ENCODE results near the gene TWSG1.

- TF ChIP-seq ZNF416 (CRISPR knock-in tag; IDR thresholded peaks at IDR 0.05) (no peak), ZBTB43 (CRISPR knock-in tag; IDR thresholded peaks at IDR 0.05) (no peak), MAX (CRISPR knock-in tag; IDR thresholded peaks at IDR 0.05) (no peak), CDX4 (CRISPR knock-in tag; IDR thresholded peaks at IDR 0.05; ENCODE audit: borderline replicate concordance) (no peak), KAT7 (CRISPR knock-in tag; IDR thresholded peaks at IDR 0.05; ENCODE audit: borderline replicate concordance) (no peak), SP1 (CRISPR knock-in tag; conservative IDR thresholded peaks at IDR 0.05) (no peak), ZNF532 (CRISPR knock-in tag; IDR thresholded peaks at IDR 0.05; ENCODE audit: borderline replicate concordance) (no peak), E2F1 (CRISPR knock-in tag; IDR thresholded peaks at IDR 0.05) (no peak), ETV6 (CRISPR knock-in tag; IDR thresholded peaks at IDR 0.05) (no peak)
- TF ChIP-seq, protein P1, sequence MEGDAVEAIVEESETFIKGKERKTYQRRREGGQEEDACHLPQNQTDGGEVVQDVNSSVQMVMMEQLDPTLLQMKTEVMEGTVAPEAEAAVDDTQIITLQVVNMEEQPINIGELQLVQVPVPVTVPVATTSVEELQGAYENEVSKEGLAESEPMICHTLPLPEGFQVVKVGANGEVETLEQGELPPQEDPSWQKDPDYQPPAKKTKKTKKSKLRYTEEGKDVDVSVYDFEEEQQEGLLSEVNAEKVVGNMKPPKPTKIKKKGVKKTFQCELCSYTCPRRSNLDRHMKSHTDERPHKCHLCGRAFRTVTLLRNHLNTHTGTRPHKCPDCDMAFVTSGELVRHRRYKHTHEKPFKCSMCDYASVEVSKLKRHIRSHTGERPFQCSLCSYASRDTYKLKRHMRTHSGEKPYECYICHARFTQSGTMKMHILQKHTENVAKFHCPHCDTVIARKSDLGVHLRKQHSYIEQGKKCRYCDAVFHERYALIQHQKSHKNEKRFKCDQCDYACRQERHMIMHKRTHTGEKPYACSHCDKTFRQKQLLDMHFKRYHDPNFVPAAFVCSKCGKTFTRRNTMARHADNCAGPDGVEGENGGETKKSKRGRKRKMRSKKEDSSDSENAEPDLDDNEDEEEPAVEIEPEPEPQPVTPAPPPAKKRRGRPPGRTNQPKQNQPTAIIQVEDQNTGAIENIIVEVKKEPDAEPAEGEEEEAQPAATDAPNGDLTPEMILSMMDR (IDR thresholded peaks at IDR 0.05), result no peak
Observed at GRCh38 chr18:9435041-9435440, 100.5 kb downstream of the TWSG1 start.
